GM21529 (cell line): ENCODE measurements around the gene PIK3C2A.

Source experiments
- ATAC-seq: cut with Tn5 transposase; IDR thresholded peaks from one replicate; pipeline ENCODE4 v1.9.1; 2021; ENCODE audit not compliant: unreplicated experiment

The PIK3C2A gene

GRCh38 chr11:17163291-17163690 lies 44.5 kb downstream of the PIK3C2A start:
- no peak for ATAC-seq

DNA sequence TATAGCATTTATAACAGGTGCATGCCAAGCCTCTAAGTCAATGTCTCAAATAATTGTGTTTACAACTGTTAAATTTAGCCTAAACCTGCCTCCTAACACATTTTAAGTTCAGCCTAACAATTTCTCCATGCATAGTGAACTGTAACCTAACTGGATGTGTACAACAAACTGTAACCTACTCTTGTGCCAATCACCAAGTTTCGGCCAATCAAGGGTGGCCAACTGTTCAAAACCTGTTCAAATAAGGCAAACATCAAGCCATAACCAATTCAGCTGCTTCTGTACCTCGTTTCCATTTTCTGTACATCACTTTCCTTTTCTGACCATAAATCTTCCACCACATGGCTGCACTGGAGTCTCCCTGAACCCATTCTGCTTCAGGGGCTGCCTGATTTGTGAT lies 45.4 kb downstream of the PIK3C2A start:
- no peak for ATAC-seq

DNA sequence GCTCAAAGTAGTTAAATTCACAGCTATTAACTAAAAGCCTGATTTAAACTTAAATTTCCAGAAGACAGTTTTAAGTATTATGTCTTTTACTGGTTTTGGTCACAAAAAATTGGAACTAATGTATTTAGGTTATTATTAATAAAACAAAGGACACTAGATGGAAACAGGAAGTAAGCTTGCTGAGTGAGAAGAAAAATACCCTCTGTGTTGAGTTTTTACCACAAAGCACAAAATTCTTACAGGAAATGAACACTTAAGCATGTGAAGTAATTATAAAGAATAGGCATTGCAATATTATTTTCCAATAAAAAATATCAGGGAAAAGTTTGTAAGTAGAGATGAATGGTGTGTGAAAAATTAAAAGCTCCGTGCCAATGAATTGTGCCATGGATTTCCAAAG lies 46.3 kb downstream of the PIK3C2A start:
- ATAC-seq, result no peak

DNA sequence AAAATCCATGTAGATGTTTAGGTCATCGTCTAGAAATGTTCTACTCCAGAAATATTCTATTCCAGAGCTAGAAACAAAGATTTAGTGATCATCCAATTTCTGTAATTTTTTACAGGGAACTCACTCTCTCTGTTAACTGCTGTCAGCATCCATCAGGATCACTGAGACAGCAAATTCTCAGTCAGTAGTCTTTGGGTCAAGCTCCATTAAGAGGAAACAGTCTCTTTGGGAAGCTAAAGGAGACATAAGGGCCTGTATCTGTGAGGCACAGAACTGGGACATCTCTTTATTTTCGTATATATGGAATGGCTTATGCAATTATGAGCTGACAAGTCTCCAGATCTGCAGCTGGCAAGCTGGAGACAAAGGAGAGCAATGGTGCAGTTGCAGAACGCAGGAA lies 48.3 kb downstream of the PIK3C2A start:
- ATAC-seq, result no peak
